HFFc6 (cell line): ENCODE measurements around the gene TUFT1. TPM values are rescaled to one million over a fixed set of nuclear protein-coding genes. Genes with fewer than 3 reads are reported as not detected.

Experiments used
- DNase-seq: peaks from one replicate; pipeline ENCODE4 v3.0.0-alpha.2; 2018
- H3K27ac Mint-ChIP-seq: 2 replicates; pipeline ENCODE4 v1.8.0; 2020; ENCODE audit warnings: mild to moderate bottlenecking, mixed read lengths
- H3K27me3 Mint-ChIP-seq: 2 replicates; pipeline ENCODE4 v1.8.0; 2021; ENCODE audit warnings: mild to moderate bottlenecking, moderate library complexity, mixed read lengths; ENCODE audit not compliant: insufficient read depth
- H3K36me3 Mint-ChIP-seq: 2 replicates; pipeline ENCODE4 v1.8.0; 2021; ENCODE audit warnings: low read depth, mixed read lengths
- H3K4me1 Mint-ChIP-seq: 2 replicates; pipeline ENCODE4 v1.8.0; 2020; ENCODE audit warnings: low read depth, mixed read lengths
- H3K4me3 Mint-ChIP-seq: 2 replicates; pipeline ENCODE4 v1.8.0; 2020; ENCODE audit warnings: mild to moderate bottlenecking, moderate library complexity, mixed read lengths
- H3K9me3 Mint-ChIP-seq: 2 replicates; pipeline ENCODE4 v1.8.0; 2020; ENCODE audit warnings: mild to moderate bottlenecking, mixed read lengths
- total RNA-seq, 6 experiments: library from RNA; stranded (reverse); fragmentation: NEBNext Ultra II Directional; extraction: Animal tissue kit (Norgen Biotek cat#: 25700); gene quantifications; 2 replicates in 1 of 6; 3 replicates in 5 of 6; pipeline ENCODE4 v1.2.3, GENCODE V29; 2021
- TF ChIP-seq, protein P1 (sequence below): fragments of 200-600 bp; sonication (generic); IDR thresholded peaks from 2 replicates; pipeline ENCODE4 v1.5.0; 2021; ENCODE audit warnings: antibody characterized with exemption, mild to moderate bottlenecking

The TUFT1 gene
- total RNA-seq, 6 experiments from 2014 or later = 6.5 to 20.2 (median 7.3) TPM

DNA sequence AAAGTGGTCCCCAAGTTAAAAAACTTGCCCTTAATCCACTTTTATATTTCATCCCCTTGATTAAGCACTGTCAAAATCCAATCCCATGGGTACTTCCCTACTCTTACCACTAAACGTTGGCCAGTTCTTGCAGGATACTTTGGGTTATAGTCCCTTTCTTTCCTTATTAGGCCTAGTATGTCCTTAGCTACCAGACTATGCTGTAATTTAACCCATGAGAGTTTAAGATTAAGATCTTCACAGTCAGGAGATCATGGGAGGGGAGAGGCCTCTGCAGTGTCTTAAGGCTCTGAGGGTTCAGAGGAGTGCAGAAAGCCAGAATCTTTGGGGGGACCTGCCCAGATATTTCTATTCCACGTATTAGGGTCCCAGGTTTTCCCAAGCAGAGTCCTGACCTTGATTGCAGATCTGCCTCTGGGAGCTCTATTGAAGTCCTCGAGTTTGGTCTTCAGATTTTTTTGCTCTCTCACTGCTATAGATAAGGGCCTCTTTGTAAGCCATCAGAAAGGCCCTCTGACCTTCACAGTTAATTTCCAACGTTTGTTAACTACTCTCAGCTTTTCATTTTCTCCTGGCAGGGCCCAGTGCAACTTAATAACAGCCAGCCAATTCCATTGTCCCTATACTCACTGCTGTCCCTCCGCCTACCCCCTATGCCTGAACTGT is 37.9 kb upstream of the TUFT1 start:
- no peak for DNase-seq
- Mint-ChIP-seq H3K27me3 (peaks cover 30% of the 10 kb centered on the region), H3K4me1 (peaks cover 6% of the 10 kb centered on the region), H3K4me3 (no peak overlapping the region), H3K36me3 (no peaks in the 10 kb centered on the region), H3K27ac (no peak overlapping the region), H3K9me3 (no peaks in the 10 kb centered on the region)
- TF ChIP-seq, protein P1, sequence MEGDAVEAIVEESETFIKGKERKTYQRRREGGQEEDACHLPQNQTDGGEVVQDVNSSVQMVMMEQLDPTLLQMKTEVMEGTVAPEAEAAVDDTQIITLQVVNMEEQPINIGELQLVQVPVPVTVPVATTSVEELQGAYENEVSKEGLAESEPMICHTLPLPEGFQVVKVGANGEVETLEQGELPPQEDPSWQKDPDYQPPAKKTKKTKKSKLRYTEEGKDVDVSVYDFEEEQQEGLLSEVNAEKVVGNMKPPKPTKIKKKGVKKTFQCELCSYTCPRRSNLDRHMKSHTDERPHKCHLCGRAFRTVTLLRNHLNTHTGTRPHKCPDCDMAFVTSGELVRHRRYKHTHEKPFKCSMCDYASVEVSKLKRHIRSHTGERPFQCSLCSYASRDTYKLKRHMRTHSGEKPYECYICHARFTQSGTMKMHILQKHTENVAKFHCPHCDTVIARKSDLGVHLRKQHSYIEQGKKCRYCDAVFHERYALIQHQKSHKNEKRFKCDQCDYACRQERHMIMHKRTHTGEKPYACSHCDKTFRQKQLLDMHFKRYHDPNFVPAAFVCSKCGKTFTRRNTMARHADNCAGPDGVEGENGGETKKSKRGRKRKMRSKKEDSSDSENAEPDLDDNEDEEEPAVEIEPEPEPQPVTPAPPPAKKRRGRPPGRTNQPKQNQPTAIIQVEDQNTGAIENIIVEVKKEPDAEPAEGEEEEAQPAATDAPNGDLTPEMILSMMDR = no peak

DNA sequence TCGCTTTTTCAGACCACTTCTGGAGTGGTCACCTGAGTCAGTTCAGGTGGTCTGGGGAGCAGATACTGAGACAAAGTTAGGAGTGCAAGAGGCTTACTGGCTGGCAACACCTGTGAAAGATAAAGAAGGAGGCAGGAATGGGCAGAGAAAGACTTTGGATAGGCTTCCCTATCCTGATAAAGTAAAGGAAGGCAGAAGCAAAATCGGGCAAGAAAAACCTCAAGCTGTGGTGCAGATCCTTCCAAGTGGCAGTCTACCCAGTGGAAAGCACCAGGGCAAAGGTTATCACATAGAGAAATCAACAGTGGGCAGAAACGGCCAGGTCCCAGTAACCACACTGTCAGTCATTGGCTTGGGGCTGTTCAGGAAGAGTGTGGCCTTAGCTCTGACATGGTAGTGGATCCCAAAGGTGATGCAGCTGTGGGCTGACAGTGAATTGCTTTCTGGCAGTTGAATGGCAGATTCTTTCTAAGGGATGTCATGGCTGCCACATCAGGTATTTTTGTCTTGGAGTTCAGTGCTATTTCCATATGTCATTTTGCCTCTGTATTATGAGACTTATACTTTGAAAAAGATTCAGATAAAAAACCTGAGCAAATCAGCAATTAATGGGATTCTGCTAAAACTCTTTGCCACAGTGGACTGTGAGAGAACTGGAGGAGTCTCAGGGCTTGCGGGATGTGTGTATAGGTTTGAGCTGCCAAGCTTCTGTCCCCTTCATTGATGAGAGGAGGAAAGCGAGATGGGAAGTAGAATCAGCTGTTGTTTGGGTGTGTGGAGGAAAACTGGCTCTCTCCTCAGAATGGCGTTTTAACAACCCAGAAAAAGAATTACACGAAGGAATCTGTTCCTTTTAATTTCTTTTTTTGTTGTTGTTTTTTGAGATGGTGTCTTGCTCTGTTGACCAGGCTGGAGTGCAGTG is 37.0 kb upstream of the TUFT1 start:
- Mint-ChIP-seq H3K4me1 (peaks cover 6% of the 10 kb centered on the region), H3K27ac (no peak overlapping the region), H3K36me3 (no peaks in the 10 kb centered on the region), H3K4me3 (no peak overlapping the region), H3K27me3 (peaks cover 31% of the 10 kb centered on the region), H3K9me3 (no peaks in the 10 kb centered on the region)
- TF ChIP-seq, protein P1 = no peak
- DNase-seq = no peak

DNA sequence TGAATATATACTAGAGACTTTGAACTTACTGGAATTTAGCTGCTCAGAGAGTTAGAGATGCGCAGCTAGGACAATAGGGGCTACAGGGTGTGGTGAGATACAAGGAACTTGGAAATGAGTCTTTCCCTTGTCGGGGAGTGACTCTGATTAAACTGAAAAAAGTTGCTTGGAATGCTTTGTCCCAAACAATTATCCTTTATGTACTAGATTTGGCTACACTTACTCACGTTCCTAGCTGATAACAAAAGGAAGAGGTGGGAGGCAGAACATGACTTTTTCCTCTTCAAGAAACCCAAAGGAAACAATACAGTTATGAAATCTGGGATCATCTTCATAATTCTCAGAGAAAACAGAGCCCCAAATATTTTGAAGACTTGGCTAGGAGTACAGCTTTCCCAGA is 35.9 kb upstream of the TUFT1 start:
- Mint-ChIP-seq H3K27ac (no peak overlapping the region), H3K9me3 (no peaks in the 10 kb centered on the region), H3K36me3 (no peaks in the 10 kb centered on the region), H3K4me3 (no peak overlapping the region), H3K4me1 (peaks cover 6% of the 10 kb centered on the region), H3K27me3 (peaks cover 29% of the 10 kb centered on the region)
- no peak for DNase-seq
- TF ChIP-seq, protein P1 = no peak

DNA sequence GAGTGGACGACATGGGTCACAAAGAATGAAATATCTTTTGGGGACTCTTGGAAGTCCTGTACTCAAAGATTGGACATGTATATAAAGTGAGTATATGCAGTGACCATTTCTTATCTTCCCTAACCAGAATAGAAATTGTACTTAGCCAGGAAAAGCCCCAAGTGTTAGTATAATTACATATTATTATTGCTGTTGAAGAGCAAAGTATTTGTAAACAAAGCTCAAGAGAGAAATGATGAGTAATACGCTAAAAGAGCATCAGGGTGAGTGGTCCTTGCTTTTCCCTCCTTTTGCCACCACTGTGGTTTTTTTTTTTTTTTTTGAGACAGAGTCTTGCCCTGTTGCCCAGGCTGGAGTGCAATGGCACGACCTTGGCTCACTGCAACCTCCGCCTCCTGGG is 35.4 kb upstream of the TUFT1 start:
- TF ChIP-seq, protein P1 = no peak
- Mint-ChIP-seq H3K27ac (no peak overlapping the region), H3K36me3 (no peaks in the 10 kb centered on the region)

DNA sequence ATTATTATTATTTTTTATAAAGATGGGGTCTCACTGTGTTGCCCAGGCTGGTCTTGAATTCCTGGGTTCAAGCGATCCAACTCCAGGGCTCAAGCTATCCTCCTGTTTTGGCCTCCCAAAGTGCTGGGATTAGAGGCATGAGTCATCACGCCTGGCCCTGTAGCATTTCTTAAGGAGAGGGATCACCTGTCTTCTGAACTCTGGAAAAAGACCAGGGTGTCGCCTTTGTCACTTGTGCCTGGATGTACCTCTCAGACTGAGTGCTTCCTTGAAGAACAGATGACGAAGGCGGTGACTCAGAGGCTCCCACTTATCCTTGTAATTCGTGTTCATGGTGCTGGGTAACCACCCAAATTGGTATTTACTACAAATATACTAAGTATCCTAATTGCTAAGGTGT is 31.3 kb upstream of the TUFT1 start:
- peaks cover 28% of the 10 kb centered on the region for H3K27me3 Mint-ChIP-seq
- H3K9me3 Mint-ChIP-seq = no peaks in the 10 kb centered on the region
- DNase-seq = no peak
- H3K36me3 Mint-ChIP-seq = no peaks in the 10 kb centered on the region
- H3K4me3 Mint-ChIP-seq = no peak overlapping the region
- TF ChIP-seq, protein P1 = no peak
- H3K4me1 Mint-ChIP-seq = peaks cover 25% of the 10 kb centered on the region
- no peak overlapping the region for H3K27ac Mint-ChIP-seq

More for the DNA sequence above, 35.4 kb upstream of the TUFT1 start:
- Mint-ChIP-seq H3K4me1 (peaks cover 6% of the 10 kb centered on the region), H3K4me3 (no peak overlapping the region), H3K9me3 (no peaks in the 10 kb centered on the region), H3K27me3 (peaks cover 25% of the 10 kb centered on the region)
- DNase-seq = no peak
